ENCODE measurements around the gene TSPAN5.

Gene TSPAN5

DNA sequence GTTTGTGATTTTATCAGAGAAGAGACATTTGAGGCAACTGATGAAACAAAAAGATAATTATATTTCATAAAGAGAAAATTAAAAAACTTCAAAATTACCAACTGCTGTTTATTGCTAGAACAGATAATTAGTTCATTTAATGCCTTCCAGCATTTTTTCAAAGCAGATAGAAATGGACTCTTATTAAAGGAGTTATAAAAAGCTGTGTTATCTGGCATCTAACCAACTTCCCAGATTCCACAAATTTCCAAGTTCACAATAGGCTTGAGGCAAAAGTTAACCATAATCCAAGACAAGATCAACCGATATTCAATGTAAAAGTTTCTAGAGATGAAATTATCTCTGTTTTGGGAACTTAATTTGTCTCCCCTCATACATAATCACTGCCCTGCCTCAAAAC lies 152.4 kb downstream of the TSPAN5 start:
- peaks cover 9 to 12% of the 10 kb centered on the region in 2 donors for H3K4me1 ChIP-seq (ENCODE audit: control insufficient read depth in 2 of 2, insufficient read depth in 1 of 2, low read depth in 1 of 2, low read length in 2 of 2)
- H3K4me3 ChIP-seq (ENCODE audit: low read length in 2 of 2), result no peak overlapping the region
- no peak overlapping the region for H2BK12ac ChIP-seq (ENCODE audit: low read length)
- peaks cover 0 to 2% of the 10 kb centered on the region in 2 donors for H3K9me3 ChIP-seq (replicated peaks in 1 of 2; ENCODE audit: control insufficient read depth in 2 of 2, insufficient read depth in 1 of 2, low read depth in 1 of 2, low read length in 2 of 2)
- no peak overlapping the region for H3K9ac ChIP-seq (ENCODE audit: low read depth, low read length, poor library complexity)
- no peak for DNase-seq (ENCODE audit: low spot score)
- no CpG with 5 or more reads among the region's 1 CpG for WGBS, 2 donors (ENCODE audit: extremely low coverage in 2 of 2, insufficient read length in 2 of 2, insufficient replicate concordance in 1 of 2)
- H3K14ac ChIP-seq (ENCODE audit: low read length), result no peak overlapping the region
- no peak overlapping the region for H3K27ac ChIP-seq (replicated peaks; ENCODE audit: low read length)
- no peak overlapping the region for H3K4me2 ChIP-seq (ENCODE audit: insufficient read depth, low read length, poor library complexity, severe bottlenecking)
- no peaks in the 10 kb centered on the region for H3K36me3 ChIP-seq (replicated peaks in 1 of 2; ENCODE audit: control insufficient read depth in 2 of 2, insufficient read depth in 2 of 2, low read length in 2 of 2)
- no peak overlapping the region for H3K4ac ChIP-seq (ENCODE audit: low read length)
- H3K27me3 ChIP-seq (ENCODE audit: control insufficient read depth in 3 of 3, insufficient read depth in 3 of 3, low read depth in 1 of 3, low read length in 3 of 3), result no peaks in the 10 kb centered on the region
- H3K18ac ChIP-seq (ENCODE audit: low read length), result no peak overlapping the region
- no peaks in the 10 kb centered on the region for H3K79me1 ChIP-seq (ENCODE audit: low read depth, low read length)
- no peak overlapping the region for H2BK5ac ChIP-seq (ENCODE audit: low read length)
- H2BK15ac ChIP-seq (ENCODE audit: low read length), result no peak overlapping the region
- no peak overlapping the region for H3K23ac ChIP-seq (ENCODE audit: low read depth, low read length, poor library complexity)
- H2BK120ac ChIP-seq (ENCODE audit: low read depth, low read length), result no peak overlapping the region
- no peak overlapping the region for H2AK5ac ChIP-seq (ENCODE audit: low read depth, low read length)
- no peak overlapping the region for H2AFZ ChIP-seq (ENCODE audit: low read length)
- H4K8ac ChIP-seq (ENCODE audit: low read depth, low read length), result no peak overlapping the region
- H4K91ac ChIP-seq (ENCODE audit: low read depth, low read length, poor library complexity), result no peak overlapping the region

DNA sequence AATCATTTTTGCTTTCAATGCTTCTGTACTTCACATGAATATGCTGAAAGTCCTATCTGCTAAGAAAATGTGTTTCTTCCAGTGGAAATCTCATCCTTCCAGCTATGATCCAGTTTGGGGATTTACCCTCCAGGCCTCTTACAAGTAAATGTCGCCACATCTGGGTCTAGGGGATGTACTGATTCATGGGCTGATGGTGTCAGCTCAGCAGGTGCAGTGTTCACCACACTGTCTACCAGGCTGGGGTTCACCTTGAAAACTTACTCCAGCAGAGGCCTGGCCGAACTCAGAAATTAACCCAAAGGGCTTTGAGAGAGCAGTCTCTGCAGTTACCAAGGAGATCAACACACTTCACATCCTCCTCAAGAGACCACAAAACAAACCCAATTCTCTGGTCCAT lies 154.3 kb downstream of the TSPAN5 start:
- Histone ChIP-seq H3K4ac (ENCODE audit: low read length) (no peak overlapping the region), H3K4me2 (ENCODE audit: insufficient read depth, low read length, poor library complexity, severe bottlenecking) (no peak overlapping the region), H3K4me3 (ENCODE audit: low read length in 2 of 2) (no peak overlapping the region), H3K9ac (ENCODE audit: low read depth, low read length, poor library complexity) (no peak overlapping the region), H3K4me1 (ENCODE audit: control insufficient read depth in 2 of 2, insufficient read depth in 1 of 2, low read depth in 1 of 2, low read length in 2 of 2) (peaks cover 3 to 4% of the 10 kb centered on the region in 2 donors), H3K18ac (ENCODE audit: low read length) (no peak overlapping the region), H2BK120ac (ENCODE audit: low read depth, low read length) (no peak overlapping the region), H3K27me3 (ENCODE audit: control insufficient read depth in 3 of 3, insufficient read depth in 3 of 3, low read depth in 1 of 3, low read length in 3 of 3) (no peaks in the 10 kb centered on the region), H2AFZ (ENCODE audit: low read length) (no peak overlapping the region), H3K36me3 (replicated peaks in 1 of 2; ENCODE audit: control insufficient read depth in 2 of 2, insufficient read depth in 2 of 2, low read length in 2 of 2) (no peaks in the 10 kb centered on the region), H3K9me3 (replicated peaks in 1 of 2; ENCODE audit: control insufficient read depth in 2 of 2, insufficient read depth in 1 of 2, low read depth in 1 of 2, low read length in 2 of 2) (peaks cover 0 to 2% of the 10 kb centered on the region in 2 donors), H2BK12ac (ENCODE audit: low read length) (no peak overlapping the region), H3K27ac (replicated peaks; ENCODE audit: low read length) (no peak overlapping the region), H3K14ac (ENCODE audit: low read length) (no peak overlapping the region), H2BK5ac (ENCODE audit: low read length) (no peak overlapping the region), H3K23ac (ENCODE audit: low read depth, low read length, poor library complexity) (no peak overlapping the region), H4K8ac (ENCODE audit: low read depth, low read length) (no peak overlapping the region), H2AK5ac (ENCODE audit: low read depth, low read length) (no peak overlapping the region), H2BK15ac (ENCODE audit: low read length) (no peak overlapping the region), H3K79me1 (ENCODE audit: low read depth, low read length) (peaks cover under 1% of the 10 kb centered on the region), H4K91ac (ENCODE audit: low read depth, low read length, poor library complexity) (no peak overlapping the region)
- no CpG with 5 or more reads among the region's 2 CpGs for WGBS, 2 donors (ENCODE audit: extremely low coverage in 2 of 2, insufficient read length in 2 of 2, insufficient replicate concordance in 1 of 2)
- DNase-seq (ENCODE audit: low spot score), result no peak

DNA sequence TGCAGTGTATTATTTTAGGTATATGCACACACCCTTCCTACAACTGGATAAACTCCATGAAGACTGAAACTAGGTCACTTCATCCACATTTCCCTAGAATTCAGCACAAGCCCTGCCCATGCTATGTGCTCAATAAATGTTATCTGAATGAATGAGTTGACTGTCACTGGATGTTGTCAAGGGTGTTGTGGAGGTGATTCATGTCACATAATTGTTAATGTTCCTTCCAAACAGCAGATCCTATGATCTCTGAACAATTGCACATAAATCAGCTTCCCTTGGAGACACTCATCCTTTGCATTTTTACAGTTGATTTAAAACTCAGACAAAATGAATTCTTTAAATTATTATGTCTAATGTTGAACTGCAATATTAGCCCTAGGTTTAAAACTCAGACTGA lies 154.7 kb downstream of the TSPAN5 start:
- H2AFZ ChIP-seq (ENCODE audit: low read length), result no peak overlapping the region
- DNase-seq (ENCODE audit: low spot score), result no peak
- no peak overlapping the region for H2BK5ac ChIP-seq (ENCODE audit: low read length)
- no peak overlapping the region for H2BK120ac ChIP-seq (ENCODE audit: low read depth, low read length)
- H2BK12ac ChIP-seq (ENCODE audit: low read length), result no peak overlapping the region
- H3K14ac ChIP-seq (ENCODE audit: low read length), result no peak overlapping the region
- no peak overlapping the region for H3K9ac ChIP-seq (ENCODE audit: low read depth, low read length, poor library complexity)
- H4K91ac ChIP-seq (ENCODE audit: low read depth, low read length, poor library complexity), result no peak overlapping the region
- no peak overlapping the region for H3K4me2 ChIP-seq (ENCODE audit: insufficient read depth, low read length, poor library complexity, severe bottlenecking)
- peaks cover 0 to 2% of the 10 kb centered on the region in 2 donors for H3K9me3 ChIP-seq (replicated peaks in 1 of 2; ENCODE audit: control insufficient read depth in 2 of 2, insufficient read depth in 1 of 2, low read depth in 1 of 2, low read length in 2 of 2)
- H3K4me3 ChIP-seq (ENCODE audit: low read length in 2 of 2), result no peak overlapping the region
- no peak overlapping the region for H2BK15ac ChIP-seq (ENCODE audit: low read length)
- H3K36me3 ChIP-seq (replicated peaks in 1 of 2; ENCODE audit: control insufficient read depth in 2 of 2, insufficient read depth in 2 of 2, low read length in 2 of 2), result no peaks in the 10 kb centered on the region
- no peak overlapping the region for H3K27ac ChIP-seq (replicated peaks; ENCODE audit: low read length)
- H2AK5ac ChIP-seq (ENCODE audit: low read depth, low read length), result no peak overlapping the region
- no peak overlapping the region for H3K23ac ChIP-seq (ENCODE audit: low read depth, low read length, poor library complexity)
- no peak overlapping the region for H4K8ac ChIP-seq (ENCODE audit: low read depth, low read length)
- no peaks in the 10 kb centered on the region for H3K27me3 ChIP-seq (ENCODE audit: control insufficient read depth in 3 of 3, insufficient read depth in 3 of 3, low read depth in 1 of 3, low read length in 3 of 3)
- no peak overlapping the region for H3K18ac ChIP-seq (ENCODE audit: low read length)
- peaks cover 0 to 6% of the 10 kb centered on the region in 2 donors for H3K4me1 ChIP-seq (ENCODE audit: control insufficient read depth in 2 of 2, insufficient read depth in 1 of 2, low read depth in 1 of 2, low read length in 2 of 2)
- H3K79me1 ChIP-seq (ENCODE audit: low read depth, low read length), result peaks cover 2% of the 10 kb centered on the region
- H3K4ac ChIP-seq (ENCODE audit: low read length), result no peak overlapping the region

DNA sequence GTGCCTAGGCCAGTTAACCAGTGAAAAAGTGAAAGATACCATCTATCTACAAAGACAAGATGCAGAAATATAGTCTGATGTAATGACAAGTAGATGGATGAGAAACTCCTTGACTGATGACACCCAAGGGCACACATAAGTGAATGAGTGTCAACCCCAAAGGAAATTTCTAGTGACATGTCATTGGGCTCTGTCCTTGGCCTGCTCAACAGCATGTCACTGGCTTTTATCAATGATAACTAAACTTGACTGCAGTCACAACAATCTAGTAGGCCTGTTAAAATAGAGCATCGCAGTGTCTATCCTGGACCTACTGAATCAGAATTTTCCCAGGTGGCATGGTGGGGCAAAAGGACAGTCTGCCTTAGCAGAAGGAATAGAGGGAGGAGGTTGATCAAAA lies 155.8 kb downstream of the TSPAN5 start:
- no peak overlapping the region for H2AFZ ChIP-seq (ENCODE audit: low read length)
- no CpG with 5 or more reads among the region's 1 CpG for whole genome bisulfite sequencing, 2 donors (ENCODE audit: extremely low coverage in 2 of 2, insufficient read length in 2 of 2, insufficient replicate concordance in 1 of 2)
- no peak overlapping the region for H4K8ac ChIP-seq (ENCODE audit: low read depth, low read length)
- no peak overlapping the region for H2BK15ac ChIP-seq (ENCODE audit: low read length)
- H2AK5ac ChIP-seq (ENCODE audit: low read depth, low read length), result no peak overlapping the region
- peaks cover 3 to 9% of the 10 kb centered on the region in 2 donors for H3K4me1 ChIP-seq (ENCODE audit: control insufficient read depth in 2 of 2, insufficient read depth in 1 of 2, low read depth in 1 of 2, low read length in 2 of 2)
- H3K36me3 ChIP-seq (replicated peaks in 1 of 2; ENCODE audit: control insufficient read depth in 2 of 2, insufficient read depth in 2 of 2, low read length in 2 of 2), result no peaks in the 10 kb centered on the region
- H3K4me2 ChIP-seq (ENCODE audit: insufficient read depth, low read length, poor library complexity, severe bottlenecking), result no peak overlapping the region
- H3K27ac ChIP-seq (replicated peaks; ENCODE audit: low read length), result no peak overlapping the region
- no peak overlapping the region for H3K18ac ChIP-seq (ENCODE audit: low read length)
- H3K9me3 ChIP-seq (replicated peaks in 1 of 2; ENCODE audit: control insufficient read depth in 2 of 2, insufficient read depth in 1 of 2, low read depth in 1 of 2, low read length in 2 of 2), result peaks cover 0 to 2% of the 10 kb centered on the region in 2 donors
- H3K9ac ChIP-seq (ENCODE audit: low read depth, low read length, poor library complexity), result no peak overlapping the region
- no peak overlapping the region for H3K4me3 ChIP-seq (ENCODE audit: low read length in 2 of 2)
- H3K14ac ChIP-seq (ENCODE audit: low read length), result no peak overlapping the region
- no peak for DNase-seq (ENCODE audit: low spot score)
- no peak overlapping the region for H3K4ac ChIP-seq (ENCODE audit: low read length)
- no peak overlapping the region for H2BK5ac ChIP-seq (ENCODE audit: low read length)
- no peak overlapping the region for H3K23ac ChIP-seq (ENCODE audit: low read depth, low read length, poor library complexity)
- H3K27me3 ChIP-seq (ENCODE audit: control insufficient read depth in 3 of 3, insufficient read depth in 3 of 3, low read depth in 1 of 3, low read length in 3 of 3), result no peaks in the 10 kb centered on the region
- no peak overlapping the region for H2BK120ac ChIP-seq (ENCODE audit: low read depth, low read length)
- H3K79me1 ChIP-seq (ENCODE audit: low read depth, low read length), result peaks cover 2% of the 10 kb centered on the region
- no peak overlapping the region for H4K91ac ChIP-seq (ENCODE audit: low read depth, low read length, poor library complexity)
- H2BK12ac ChIP-seq (ENCODE audit: low read length), result no peak overlapping the region
